AG04449 (cell line): ENCODE data around the gene TTLL5.
"Not testable (repeated sequence)": the region's sequence is repeated elsewhere in the genome, so short reads cannot be mapped to it uniquely, and the experiment has no call there.

Experiments
- CTCF ChIA-PET: fragments of 350-600 bp; formaldehyde crosslinking; extraction: SDS; loops from one replicate; lab custom pipeline; 2021; ENCODE audit warnings: antibody characterized with exemption; lab: Yijun Ruan, JAX
- POLR2A ChIA-PET: fragments of 400-600, 350-600 bp; formaldehyde crosslinking; extraction: SDS; loops from one replicate; lab custom pipeline; 2020; ENCODE audit warnings: antibody characterized with exemption, inconsistent platforms; lab: Yijun Ruan, JAX
- DNase-seq: peaks from one replicate; pipeline ENCODE4 v3.0.0-alpha.2; 2010; ENCODE audit warnings: low read depth, low spot score
- H3K4me3 ChIP-seq: 2 replicates; pipeline ENCODE4 v1.5.1; 2011; ENCODE audit warnings: low read depth, mild to moderate bottlenecking, control low read depth, low read length
- TF ChIP-seq, protein P1 (sequence below): IDR thresholded peaks from one replicate; pipeline ENCODE4 v1.5.1; 2011; ENCODE audit warnings: mild to moderate bottlenecking, moderate library complexity, low read length, control low read depth, inconsistent platforms; ENCODE audit not compliant: insufficient read depth; ENCODE audit errors: missing control alignments

Gene TTLL5

GRCh38 chr14:75835737-75836136, 174.7 kb downstream of the TTLL5 start:
- CTCF ChIA-PET = interaction anchor here (0.8 to 1.5 kb wide), 2 partner anchors 10 to 23 kb away, joined by 3 to 5 read pairs; no protein-coding TSS in a partner anchor
- DNase-seq = no peak
- no peak overlapping the region for H3K4me3 ChIP-seq
- POLR2A ChIA-PET = no interaction called here
- TF ChIP-seq, protein P1, sequence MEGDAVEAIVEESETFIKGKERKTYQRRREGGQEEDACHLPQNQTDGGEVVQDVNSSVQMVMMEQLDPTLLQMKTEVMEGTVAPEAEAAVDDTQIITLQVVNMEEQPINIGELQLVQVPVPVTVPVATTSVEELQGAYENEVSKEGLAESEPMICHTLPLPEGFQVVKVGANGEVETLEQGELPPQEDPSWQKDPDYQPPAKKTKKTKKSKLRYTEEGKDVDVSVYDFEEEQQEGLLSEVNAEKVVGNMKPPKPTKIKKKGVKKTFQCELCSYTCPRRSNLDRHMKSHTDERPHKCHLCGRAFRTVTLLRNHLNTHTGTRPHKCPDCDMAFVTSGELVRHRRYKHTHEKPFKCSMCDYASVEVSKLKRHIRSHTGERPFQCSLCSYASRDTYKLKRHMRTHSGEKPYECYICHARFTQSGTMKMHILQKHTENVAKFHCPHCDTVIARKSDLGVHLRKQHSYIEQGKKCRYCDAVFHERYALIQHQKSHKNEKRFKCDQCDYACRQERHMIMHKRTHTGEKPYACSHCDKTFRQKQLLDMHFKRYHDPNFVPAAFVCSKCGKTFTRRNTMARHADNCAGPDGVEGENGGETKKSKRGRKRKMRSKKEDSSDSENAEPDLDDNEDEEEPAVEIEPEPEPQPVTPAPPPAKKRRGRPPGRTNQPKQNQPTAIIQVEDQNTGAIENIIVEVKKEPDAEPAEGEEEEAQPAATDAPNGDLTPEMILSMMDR = no peak

DNA sequence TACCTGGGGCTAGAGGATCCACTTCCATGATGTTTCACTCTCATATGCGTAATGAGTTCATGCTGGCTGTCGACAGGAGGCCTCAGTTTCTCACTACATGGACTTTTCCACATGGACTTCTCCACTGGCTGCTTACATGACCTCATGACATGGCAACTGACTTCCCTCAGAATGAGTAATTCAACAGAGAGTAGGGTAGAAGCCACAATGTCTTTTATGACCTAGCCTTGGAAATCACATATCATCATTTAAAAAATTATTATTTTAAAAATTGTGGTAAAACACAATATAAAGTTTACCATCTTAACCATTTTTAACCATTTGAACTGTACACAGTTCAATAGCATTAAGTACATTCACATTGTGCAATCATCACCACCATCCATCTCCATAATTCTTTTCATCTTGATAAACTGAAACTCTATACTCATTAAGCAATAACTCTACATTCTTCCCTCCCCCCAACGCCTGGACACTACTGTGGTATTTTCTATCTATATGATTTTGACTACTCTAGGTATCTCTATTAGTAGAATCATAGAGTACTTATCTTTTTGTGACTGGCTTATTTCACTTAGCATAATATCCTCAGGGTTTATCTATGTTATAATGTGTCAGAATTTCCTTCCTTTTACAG, 176.2 kb downstream of the TTLL5 start:
- TF ChIP-seq, protein P1 = no peak
- no peak overlapping the region for H3K4me3 ChIP-seq
- POLR2A ChIA-PET = no interaction called here
- no peak for DNase-seq
- CTCF ChIA-PET = no interaction called here

DNA sequence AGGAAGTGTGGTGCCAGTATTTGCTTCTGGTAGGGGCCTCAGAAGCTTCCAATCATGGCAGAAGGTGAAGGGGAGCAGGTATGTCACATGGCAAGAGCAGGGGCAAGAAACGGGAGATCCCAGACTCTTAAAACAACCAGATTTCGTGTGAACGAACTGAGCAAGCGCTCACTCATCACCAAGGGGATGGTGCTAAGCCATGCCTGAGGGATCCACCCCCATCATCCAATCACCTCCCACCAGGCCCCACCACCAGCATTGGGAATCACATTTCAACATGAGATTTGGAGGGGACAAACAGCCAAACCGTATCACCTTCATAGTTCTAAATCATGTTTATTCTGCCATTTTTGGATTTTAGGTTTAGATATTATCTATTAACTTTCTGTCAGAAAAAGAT, 179.9 kb downstream of the TTLL5 start:
- ChIA-PET CTCF (no interaction called here), POLR2A (no interaction called here)
- no peak overlapping the region for H3K4me3 ChIP-seq
- DNase-seq = no peak
- TF ChIP-seq, protein P1 = no peak

DNA sequence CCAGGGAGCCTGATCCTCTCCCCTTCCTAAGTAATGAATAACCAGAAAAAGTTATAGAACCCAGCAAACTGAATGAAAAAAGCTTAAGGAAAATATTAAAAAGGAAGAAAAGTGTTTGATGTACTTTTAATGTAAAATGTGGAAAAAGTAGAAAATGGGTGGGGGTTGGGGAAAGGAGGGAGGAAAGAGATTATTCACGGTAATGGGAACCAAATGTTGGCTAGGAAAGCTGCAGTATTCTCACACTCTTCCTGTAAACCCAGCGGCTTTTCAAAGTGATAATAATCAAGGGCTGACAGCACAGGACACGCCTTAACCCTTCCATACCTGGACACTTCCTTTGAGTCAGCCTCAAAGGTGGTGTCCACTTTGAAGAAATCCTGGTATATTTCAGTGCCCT, 181.5 kb downstream of the TTLL5 start:
- CTCF ChIA-PET = interaction anchor here (1.1 to 1.2 kb wide), 2 partner anchors 17 to 64 kb away, joined by 3 to 5 read pairs; no protein-coding TSS in a partner anchor
- H3K4me3 ChIP-seq = no peak overlapping the region
- TF ChIP-seq, protein P1 = no peak
- no peak for DNase-seq
- POLR2A ChIA-PET = no interaction called here

DNA sequence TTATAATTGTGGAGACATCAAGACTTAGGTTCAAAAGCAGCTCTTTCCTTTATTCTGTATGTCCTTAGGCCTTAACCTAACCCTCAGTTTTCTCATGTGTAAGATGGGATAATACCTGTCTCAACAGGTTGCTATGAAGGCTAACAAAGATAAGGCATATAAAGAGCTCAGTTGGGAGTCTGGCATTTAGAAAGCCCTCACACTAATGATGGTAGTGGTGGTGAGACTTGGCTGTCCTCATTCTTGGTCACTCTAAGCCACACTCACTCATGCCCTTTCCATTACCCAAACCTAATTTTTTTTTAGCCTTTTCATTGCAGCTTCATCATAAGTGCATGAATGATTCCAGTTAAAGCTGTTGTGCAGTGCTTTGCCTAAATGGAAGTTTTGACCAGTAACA, 183.4 kb downstream of the TTLL5 start:
- no peak overlapping the region for H3K4me3 ChIP-seq
- ChIA-PET POLR2A (no interaction called here), CTCF (interaction anchor here (0.7 to 1.6 kb wide), 4 partner anchors 9 to 1781 kb away, joined by 3 to 5 read pairs (median 4); no protein-coding TSS in a partner anchor)
- TF ChIP-seq, protein P1 = no peak
- DNase-seq = no peak

- no peak overlapping the region for H3K4me3 ChIP-seq
- ChIA-PET CTCF (interaction anchor here (0.7 to 1.6 kb wide), 5 partner anchors 10 to 137 kb away, joined by 3 to 5 read pairs (median 3); no protein-coding TSS in a partner anchor), POLR2A (no interaction called here)
- no peak for DNase-seq
- TF ChIP-seq, protein P1 = no peak
Measured at GRCh38 chr14:75845136-75845804, 184.2 kb downstream of the TTLL5 start.

DNA sequence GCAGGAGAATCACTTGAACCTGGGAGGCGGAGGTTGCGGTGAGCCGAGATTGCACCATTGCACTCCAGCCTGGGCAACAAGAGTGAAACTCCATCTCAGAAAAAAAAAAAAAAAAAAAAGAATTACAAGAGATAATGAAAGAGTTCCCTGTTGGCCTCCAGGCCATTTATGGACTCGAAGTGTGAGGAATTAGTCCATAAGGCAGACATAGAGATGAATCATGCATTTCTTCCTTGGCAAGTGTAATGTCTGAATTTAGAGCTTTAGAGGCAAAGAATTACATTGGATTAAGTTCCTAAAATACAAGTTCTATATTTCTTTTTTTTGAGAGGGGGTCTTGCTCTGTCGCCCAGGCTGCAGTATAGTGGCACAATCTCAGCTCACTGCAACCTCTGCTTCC, 185.6 kb downstream of the TTLL5 start:
- ChIA-PET CTCF (interaction anchor here (0.7 to 2.1 kb wide), 5 partner anchors 14 to 137 kb away, joined by 3 to 6 read pairs (median 4); no protein-coding TSS in a partner anchor), POLR2A (interaction anchor here (0.6 kb wide), 1 partner anchor 21 kb away, joined by 3 read pairs; no protein-coding TSS in a partner anchor)
- H3K4me3 ChIP-seq, DNase-seq: not testable (repeated sequence)
